ENCODE results near the gene PPM1E. TPM values are rescaled to one million over a fixed set of nuclear protein-coding genes. Genes with fewer than 3 reads are reported as not detected.

PPM1E gene
- total and polyA plus RNA-seq, 5 experiments from 2014 or later, result 0.05 TPM; not detected in 4

GRCh38 chr17:58997756-58998553 lies 242.3 kb downstream of the PPM1E start:
- Mint-ChIP-seq H3K4me1 (peaks cover 2 to 26% (median 7%) of the 10 kb centered on the region in 4 donors), H3K27me3 (no peaks in the 10 kb centered on the region), H3K36me3 (peaks cover 0 to 43% (median 6%) of the 10 kb centered on the region in 3 donors), H3K9me3 (no peaks in the 10 kb centered on the region), H3K27ac (peak overlapping the region in 5 of 10 donors; percentile 43 to 92 (median 50)), H3K4me3 (no peak overlapping the region)
- no peak for DNase-seq
- no peak for ATAC-seq
- POLR2A ChIA-PET, result no interaction called here

DNA sequence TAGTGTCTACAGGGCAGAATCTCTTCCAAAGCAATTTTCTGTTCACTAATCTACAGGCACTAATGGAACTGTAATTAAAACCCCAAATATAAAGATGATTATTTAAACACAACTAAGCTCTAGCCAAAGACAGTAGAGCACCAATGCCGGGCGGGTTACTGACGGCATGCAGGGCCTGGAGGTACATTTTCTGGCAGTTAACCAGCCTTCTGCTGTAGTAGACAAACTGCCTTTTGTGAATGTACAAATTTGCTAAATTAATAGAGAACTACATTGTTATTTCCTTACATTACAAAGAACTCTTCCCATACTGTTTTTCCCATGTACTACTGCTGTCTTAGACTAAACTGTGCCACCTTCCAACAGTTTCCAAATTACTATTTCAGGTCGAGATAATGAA lies 243.2 kb downstream of the PPM1E start:
- Mint-ChIP-seq H3K36me3 (peaks cover 0 to 35% (median 6%) of the 10 kb centered on the region in 3 donors), H3K27me3 (no peaks in the 10 kb centered on the region), H3K9me3 (no peaks in the 10 kb centered on the region), H3K4me3 (no peak overlapping the region), H3K27ac (peak overlapping the region in 1 of 10 donors; percentile 2), H3K4me1 (peaks cover 2 to 26% (median 7%) of the 10 kb centered on the region in 4 donors)
- DNase-seq (no peak), ATAC-seq (no peak)
- POLR2A ChIA-PET, result no interaction called here

DNA sequence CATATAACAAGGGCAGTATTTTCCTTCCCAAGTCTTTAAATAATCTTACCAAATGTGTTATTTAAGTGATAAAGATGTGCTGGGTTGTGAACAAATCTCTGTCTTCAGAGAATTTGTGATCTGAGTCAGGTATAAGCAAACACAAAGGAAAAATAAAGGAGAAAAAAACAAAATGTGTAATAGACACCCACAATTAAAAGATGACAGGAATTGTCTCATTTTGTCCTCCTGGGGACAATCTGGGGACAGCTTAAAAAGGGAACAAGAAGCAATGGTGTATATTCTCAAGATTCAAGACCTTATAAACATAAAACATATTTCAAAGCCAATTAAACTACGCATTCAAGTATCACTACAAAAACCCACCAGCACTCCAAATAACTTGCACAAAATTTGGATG lies 243.8 kb downstream of the PPM1E start:
- Mint-ChIP-seq H3K27me3 (no peaks in the 10 kb centered on the region), H3K4me1 (peaks cover 2 to 30% (median 8%) of the 10 kb centered on the region in 4 donors), H3K36me3 (peaks cover 0 to 35% (median 6%) of the 10 kb centered on the region in 3 donors), H3K4me3 (no peak overlapping the region), H3K9me3 (no peaks in the 10 kb centered on the region), H3K27ac (peak overlapping the region in 6 of 10 donors; percentile 58 to 99 (median 71))
- ATAC-seq (no peak), DNase-seq (no peak)
- POLR2A ChIA-PET, result no interaction called here

DNA sequence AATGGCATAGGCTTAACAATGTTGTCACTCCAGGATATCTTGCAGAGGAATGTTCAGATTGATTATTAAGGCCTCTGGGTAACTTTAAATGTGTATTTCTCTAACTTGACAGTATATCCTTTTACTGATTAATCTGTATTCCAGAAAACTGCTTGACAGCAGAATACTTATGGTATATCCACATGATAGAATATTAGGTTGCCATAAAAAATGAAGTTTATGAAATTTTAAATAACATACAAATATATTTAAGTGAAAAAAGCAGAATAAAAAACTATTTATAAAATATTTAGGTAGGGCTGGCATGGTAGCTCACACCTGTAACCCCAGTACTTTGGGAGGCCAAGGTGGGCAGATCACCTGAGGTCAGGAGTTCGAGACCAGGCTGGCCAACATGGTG lies 244.4 kb downstream of the PPM1E start:
- Mint-ChIP-seq H3K27me3 (no peaks in the 10 kb centered on the region), H3K36me3 (peaks cover 0 to 35% (median 6%) of the 10 kb centered on the region in 3 donors), H3K27ac (peak overlapping the region in 6 of 10 donors; percentile 20 to 99 (median 86)), H3K9me3 (no peaks in the 10 kb centered on the region), H3K4me3 (peak overlapping the region in 5 of 10 donors; percentile 22 to 55 (median 29)), H3K4me1 (peaks cover 4 to 34% (median 9%) of the 10 kb centered on the region in 4 donors)
- POLR2A ChIA-PET, result no interaction called here
- DNase-seq, result no peak
- no peak for ATAC-seq

- DNase-seq (peak; percentile 44 to 88 (median 68)), ATAC-seq (peak; percentile 99)
- peaks cover 4 to 34% (median 9%) of the 10 kb centered on the region in 4 donors for H3K4me1 Mint-ChIP-seq
- H3K27ac Mint-ChIP-seq, result peak overlapping the region; percentile 95 to 99 (median 98)
- peaks cover 0 to 37% (median 6%) of the 10 kb centered on the region in 3 donors for H3K36me3 Mint-ChIP-seq
- H3K27me3 Mint-ChIP-seq, result no peaks in the 10 kb centered on the region
- no peaks in the 10 kb centered on the region for H3K9me3 Mint-ChIP-seq
- peak overlapping the region; percentile 79 to 93 (median 88) for H3K4me3 Mint-ChIP-seq
- POLR2A ChIA-PET, result interaction anchor here (0.6 to 0.7 kb wide), 2 partner anchors 105 to 473 kb away, joined by 3 to 4 read pairs; no protein-coding TSS in a partner anchor
These were observed 245.6 kb downstream of the PPM1E start for GRCh38 chr17:59001158-59001814.

GRCh38 chr17:59002126-59002525 lies 246.5 kb downstream of the PPM1E start:
- Mint-ChIP-seq H3K27ac (peak overlapping the region in 9 of 10 donors; percentile 95 to 99 (median 98)), H3K27me3 (no peaks in the 10 kb centered on the region), H3K36me3 (peaks cover 0 to 34% (median 6%) of the 10 kb centered on the region in 3 donors), H3K9me3 (no peaks in the 10 kb centered on the region), H3K4me3 (peak overlapping the region in 6 of 10 donors; percentile 15 to 93 (median 88)), H3K4me1 (peaks cover 4 to 34% (median 9%) of the 10 kb centered on the region in 4 donors)
- ATAC-seq (no peak), DNase-seq (no peak)
- POLR2A ChIA-PET, result interaction anchor here (0.6 kb wide), 1 partner anchor 310 kb away, joined by 4 read pairs; the partner anchor contains the start of gene TEX14

- DNase-seq (no peak), ATAC-seq (no peak)
- Mint-ChIP-seq H3K4me3 (peak overlapping the region in 2 of 10 donors; percentile 10 to 52), H3K9me3 (no peaks in the 10 kb centered on the region), H3K27ac (peak overlapping the region; percentile 37 to 99 (median 64)), H3K27me3 (no peaks in the 10 kb centered on the region), H3K36me3 (peaks cover 0 to 31% (median 6%) of the 10 kb centered on the region in 3 donors), H3K4me1 (peaks cover 4 to 32% (median 9%) of the 10 kb centered on the region in 4 donors)
- POLR2A ChIA-PET, result no interaction called here
These were observed 247.2 kb downstream of the PPM1E start for GRCh38 chr17:59002848-59003247.

GRCh38 chr17:59003860-59004259 lies 248.2 kb downstream of the PPM1E start:
- H3K36me3 Mint-ChIP-seq, result peaks cover 0 to 23% (median 0%) of the 10 kb centered on the region in 3 donors
- H3K4me3 Mint-ChIP-seq, result no peak overlapping the region
- peak overlapping the region in 9 of 10 donors; percentile 15 to 99 (median 73) for H3K27ac Mint-ChIP-seq
- POLR2A ChIA-PET, result interaction anchor here (0.6 to 3.2 kb wide), 6 partner anchors 143 to 1745 kb away, joined by 3 to 21 read pairs (median 3); partner anchors contain the start of gene RAD51C
- no peak for ATAC-seq
- peaks cover 4 to 32% (median 9%) of the 10 kb centered on the region in 4 donors for H3K4me1 Mint-ChIP-seq
- H3K9me3 Mint-ChIP-seq, result no peaks in the 10 kb centered on the region
- H3K27me3 Mint-ChIP-seq, result no peaks in the 10 kb centered on the region
- no peak for DNase-seq

- Mint-ChIP-seq H3K4me3 (peak overlapping the region in 1 of 10 donors; percentile 46), H3K27ac (peak overlapping the region; percentile 37 to 99 (median 78)), H3K36me3 (peaks cover 0 to 24% (median 1%) of the 10 kb centered on the region in 3 donors), H3K27me3 (no peaks in the 10 kb centered on the region), H3K4me1 (peaks cover 4 to 32% (median 9%) of the 10 kb centered on the region in 4 donors), H3K9me3 (no peaks in the 10 kb centered on the region)
- POLR2A ChIA-PET, result interaction anchor here (0.6 to 3.2 kb wide), 3 partner anchors 279 to 486 kb away, joined by 3 to 21 read pairs (median 6); no protein-coding TSS in a partner anchor
- DNase-seq, result peak; percentile 37 to 81 (median 67)
- peak; percentile 18 to 39 for ATAC-seq
These were observed 248.9 kb downstream of the PPM1E start for GRCh38 chr17:59004338-59005111.

DNA sequence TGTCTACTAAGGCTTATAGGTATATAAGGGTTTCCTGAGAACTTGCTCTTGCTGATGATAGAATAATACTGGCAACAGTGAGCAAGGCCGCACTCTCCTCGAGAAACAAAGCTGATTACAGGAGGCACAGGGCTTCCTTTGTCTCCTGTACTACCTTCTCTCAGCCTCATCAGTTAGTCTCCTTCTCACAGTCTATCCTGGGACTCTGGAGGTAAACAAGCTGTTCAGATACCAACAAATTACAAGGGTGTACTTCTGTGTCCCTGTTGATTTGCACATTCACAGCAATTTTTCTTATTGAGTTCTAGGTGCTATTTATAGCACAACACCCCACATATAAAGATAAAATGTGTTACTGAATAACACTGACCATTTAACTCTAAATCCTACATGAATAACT lies 252.3 kb downstream of the PPM1E start:
- POLR2A ChIA-PET, result no interaction called here
- ATAC-seq (no peak), DNase-seq (no peak)
- peaks cover 4 to 35% (median 4%) of the 10 kb centered on the region in 3 donors for H3K36me3 Mint-ChIP-seq
- no peak overlapping the region for H3K4me3 Mint-ChIP-seq
- H3K9me3 Mint-ChIP-seq, result no peaks in the 10 kb centered on the region
- H3K27ac Mint-ChIP-seq, result peak overlapping the region in 1 of 10 donors; percentile 38
- no peaks in the 10 kb centered on the region for H3K27me3 Mint-ChIP-seq
- peaks cover 0 to 8% (median 3%) of the 10 kb centered on the region in 4 donors for H3K4me1 Mint-ChIP-seq

GRCh38 chr17:59008737-59009136 lies 253.1 kb downstream of the PPM1E start:
- no peak overlapping the region for H3K27ac Mint-ChIP-seq
- peaks cover 4 to 42% (median 4%) of the 10 kb centered on the region in 3 donors for H3K36me3 Mint-ChIP-seq
- no peaks in the 10 kb centered on the region for H3K27me3 Mint-ChIP-seq
- DNase-seq, result no peak
- peaks cover 0 to 8% (median 3%) of the 10 kb centered on the region in 4 donors for H3K4me1 Mint-ChIP-seq
- ATAC-seq, result no peak
- POLR2A ChIA-PET, result no interaction called here
- H3K4me3 Mint-ChIP-seq, result no peak overlapping the region
- no peaks in the 10 kb centered on the region for H3K9me3 Mint-ChIP-seq

DNA sequence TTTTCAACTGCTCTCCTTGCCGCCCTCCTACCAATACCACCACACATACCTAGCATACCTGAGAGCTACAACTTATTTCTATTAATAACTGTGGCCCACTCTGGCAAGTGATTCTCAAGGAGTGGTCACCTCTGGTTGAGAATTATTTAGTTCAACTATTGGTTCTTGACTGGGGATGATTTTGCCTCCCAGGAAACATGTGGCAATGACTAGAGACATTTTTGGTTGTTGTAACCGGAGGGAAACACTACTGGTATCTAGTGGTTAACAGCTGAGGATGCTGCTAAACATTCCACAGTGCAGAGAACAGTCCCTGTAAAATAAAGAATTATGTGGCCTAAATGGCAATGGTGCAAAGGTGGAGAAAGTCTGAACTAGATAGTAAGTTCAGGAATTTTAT lies 254.4 kb downstream of the PPM1E start:
- Mint-ChIP-seq H3K4me1 (no peaks in the 10 kb centered on the region), H3K9me3 (no peaks in the 10 kb centered on the region), H3K36me3 (peaks cover 4 to 53% (median 9%) of the 10 kb centered on the region in 3 donors), H3K4me3 (no peak overlapping the region), H3K27me3 (no peaks in the 10 kb centered on the region), H3K27ac (peak overlapping the region in 1 of 10 donors; percentile 76)
- POLR2A ChIA-PET, result no interaction called here
- ATAC-seq (no peak), DNase-seq (no peak)
